WTC11 (cell line): ENCODE measurements around the gene CIART. TPM values are rescaled to one million over a fixed set of nuclear protein-coding genes. Genes with fewer than 3 reads are reported as not detected.

ENCODE experiments used
- ATAC-seq: fragments of 200-7000 bp; cut with Tn5 transposase; 2 replicates; pipeline ENCODE4 v1.10.0; 2021; ENCODE audit warnings: mild to moderate bottlenecking, moderate library complexity
- CTCF ChIA-PET: fragments of 300-600 bp; sonication (Branson Sonifier 250); formaldehyde crosslinking; loops from one replicate; lab custom pipeline; 2021; ENCODE audit warnings: antibody characterized with exemption; lab: Charles Lee
- POLR2A ChIA-PET: fragments of 350-600 bp; sonication (Branson Sonifier 250); formaldehyde crosslinking; loops from one replicate; lab custom pipeline; 2021; ENCODE audit warnings: antibody characterized with exemption; lab: Charles Lee
- DNase-seq: peaks from one replicate; pipeline ENCODE4 v3.0.0; 2021; ENCODE audit warnings: low spot score
- H3K27ac Mint-ChIP-seq: 2 replicates; pipeline ENCODE4 v1.8.0; 2021; ENCODE audit warnings: mixed read lengths
- H3K27me3 Mint-ChIP-seq: 2 replicates; pipeline ENCODE4 v1.8.0; 2021; ENCODE audit warnings: low read depth, mild to moderate bottlenecking, moderate library complexity, mixed read lengths
- H3K36me3 Mint-ChIP-seq: 2 replicates; pipeline ENCODE4 v1.8.0; 2021; ENCODE audit warnings: mixed read lengths
- H3K4me1 Mint-ChIP-seq: 2 replicates; pipeline ENCODE4 v1.8.0; 2022; ENCODE audit warnings: mixed read lengths
- H3K4me3 Mint-ChIP-seq: 2 replicates; pipeline ENCODE4 v1.8.0; 2021; ENCODE audit warnings: mild to moderate bottlenecking, moderate library complexity, mixed read lengths
- H3K9me3 Mint-ChIP-seq: 2 replicates; pipeline ENCODE4 v1.8.0; 2021; ENCODE audit warnings: mixed read lengths
- ATF2 ChIP-seq: sonication (generic); formaldehyde crosslinking; IDR thresholded peaks from 2 replicates; pipeline ENCODE4 v1.8.1; 2022; ENCODE audit warnings: low read depth, missing genetic modification reagents, borderline replicate concordance
- CREB1 ChIP-seq: sonication (generic); formaldehyde crosslinking; IDR thresholded peaks from 2 replicates; pipeline ENCODE4 v1.8.0; 2023; ENCODE audit warnings: mild to moderate bottlenecking, missing genetic modification reagents
- FOXP4 ChIP-seq: sonication (generic); formaldehyde crosslinking; IDR thresholded peaks from 2 replicates; pipeline ENCODE4 v1.8.0; 2022; ENCODE audit warnings: mild to moderate bottlenecking, missing genetic modification reagents
- GRHL2 ChIP-seq: fragments of 250-450 bp; sonication (Bioruptor Pico); IDR thresholded peaks from 2 replicates; pipeline ENCODE4 v1.8.0; 2022; ENCODE audit warnings: mild to moderate bottlenecking, moderate library complexity; ENCODE audit not compliant: insufficient replicate concordance, severe bottlenecking
- IRF1 ChIP-seq: sonication (generic); formaldehyde crosslinking; IDR thresholded peaks from 2 replicates; pipeline ENCODE4 v1.8.0; 2023; ENCODE audit warnings: missing genetic modification reagents
- IRF2 ChIP-seq: sonication (generic); formaldehyde crosslinking; IDR thresholded peaks from 2 replicates; pipeline ENCODE4 v1.8.0; 2022; ENCODE audit warnings: low read depth, missing genetic modification reagents, borderline replicate concordance
- MAX ChIP-seq: sonication (generic); formaldehyde crosslinking; IDR thresholded peaks from 2 replicates; pipeline ENCODE4 v1.8.0; 2022; ENCODE audit warnings: mild to moderate bottlenecking, missing genetic modification reagents
- MXD4 ChIP-seq: fragments of 250-450 bp; sonication (Bioruptor Pico); IDR thresholded peaks from 2 replicates; pipeline ENCODE4 v1.8.0; 2021; ENCODE audit warnings: mild to moderate bottlenecking, moderate library complexity, borderline replicate concordance
- MYBL2 ChIP-seq: sonication (generic); formaldehyde crosslinking; IDR thresholded peaks from 2 replicates; pipeline ENCODE4 v1.8.1; 2023; ENCODE audit warnings: mild to moderate bottlenecking, moderate library complexity, missing genetic modification reagents
- NR2C2 ChIP-seq: sonication (generic); formaldehyde crosslinking; IDR thresholded peaks from 2 replicates; pipeline ENCODE4 v1.8.0; 2022; ENCODE audit warnings: mild to moderate bottlenecking, missing genetic modification reagents
- PRDM15 ChIP-seq: sonication (generic); formaldehyde crosslinking; IDR thresholded peaks from 2 replicates; pipeline ENCODE4 v1.8.0; 2022; ENCODE audit warnings: missing genetic modification reagents
- RELA ChIP-seq: sonication (generic); formaldehyde crosslinking; IDR thresholded peaks from 2 replicates; pipeline ENCODE4 v1.8.1; 2022; ENCODE audit warnings: missing genetic modification reagents, mild to moderate bottlenecking, borderline replicate concordance
- SMAD4 ChIP-seq: sonication (generic); formaldehyde crosslinking; IDR thresholded peaks from 2 replicates; pipeline ENCODE4 v1.8.0; 2022; ENCODE audit warnings: mild to moderate bottlenecking, missing genetic modification reagents
- SP1 ChIP-seq: sonication (generic); formaldehyde crosslinking; conservative IDR thresholded peaks from 2 replicates; pipeline ENCODE4 v1.8.1; 2022; ENCODE audit warnings: missing genetic modification reagents
- TEAD1 ChIP-seq: sonication (generic); formaldehyde crosslinking; IDR thresholded peaks from 2 replicates; pipeline ENCODE4 v1.8.0; 2022; ENCODE audit warnings: mild to moderate bottlenecking, missing genetic modification reagents
- USF1 ChIP-seq: sonication (generic); formaldehyde crosslinking; IDR thresholded peaks from 2 replicates; pipeline ENCODE4 v1.8.0; 2022; ENCODE audit warnings: mild to moderate bottlenecking, missing genetic modification reagents
- USF2 ChIP-seq: sonication (generic); formaldehyde crosslinking; IDR thresholded peaks from 2 replicates; pipeline ENCODE4 v1.8.1; 2023; ENCODE audit warnings: mild to moderate bottlenecking, missing genetic modification reagents, moderate library complexity
- ZNF121 ChIP-seq: sonication (generic); formaldehyde crosslinking; IDR thresholded peaks from 2 replicates; pipeline ENCODE4 v1.8.0; 2023; ENCODE audit warnings: missing genetic modification reagents
- ZNF219 ChIP-seq: sonication (generic); formaldehyde crosslinking; IDR thresholded peaks from 2 replicates; pipeline ENCODE4 v1.8.0; 2023; ENCODE audit warnings: missing genetic modification reagents, mild to moderate bottlenecking, borderline replicate concordance
- ZNF416 ChIP-seq: fragments of 250-450 bp; sonication (Bioruptor Pico); IDR thresholded peaks from 2 replicates; pipeline ENCODE4 v1.9.0; 2021; ENCODE audit warnings: mild to moderate bottlenecking, inconsistent platforms
- ZNF423 ChIP-seq: fragments of 250-450 bp; sonication (Bioruptor Pico); IDR thresholded peaks from 2 replicates; pipeline ENCODE4 v2.1.2; 2022; ENCODE audit warnings: mild to moderate bottlenecking, moderate library complexity
- ZNF425 ChIP-seq: fragments of 250-450 bp; sonication (Bioruptor Pico); conservative IDR thresholded peaks from 2 replicates; pipeline ENCODE4 v1.9.0; 2021; ENCODE audit warnings: mild to moderate bottlenecking
- ZSCAN18 ChIP-seq: fragments of 250-450 bp; sonication (Bioruptor Pico); IDR thresholded peaks from 2 replicates; pipeline ENCODE4 v2.1.2; 2022; ENCODE audit warnings: mild to moderate bottlenecking, moderate library complexity
- total RNA-seq: library from RNA; stranded (reverse); gene quantifications from 3 replicates; pipeline ENCODE4 v1.2.3, GENCODE V29; 2021

The CIART gene
- total RNA-seq, 1 experiment from 2014 or later: 7.8 TPM

- H3K27me3 Mint-ChIP-seq: no peaks in the 10 kb centered on the region
- DNase-seq: peak; percentile 53
- no peaks in the 10 kb centered on the region for H3K9me3 Mint-ChIP-seq
- H3K4me1 Mint-ChIP-seq: peaks cover 44% of the 10 kb centered on the region
- peak overlapping the region; percentile 83 for H3K4me3 Mint-ChIP-seq
- peaks cover 6% of the 10 kb centered on the region for H3K36me3 Mint-ChIP-seq
- ChIA-PET CTCF (interaction anchor here (0.5 to 6.9 kb wide), 18 partner anchors 11 to 750 kb away, joined by 3 to 123 read pairs (median 4); partner anchors contain the start of genes APH1A, C1orf54, CIART and MINDY1), POLR2A (interaction anchor here (1.1 to 3.3 kb wide), 8 partner anchors 12 to 107 kb away, joined by 4 to 43 read pairs (median 7); partner anchors contain the start of genes APH1A, C1orf54, CIART and RPRD2)
- no peak for ATAC-seq
- H3K27ac Mint-ChIP-seq: peak overlapping the region; percentile 95
- peak; percentile 76 for TF ChIP-seq USF2
- no peak for TF ChIP-seq RELA (CRISPR knock-in tag)
- TF ChIP-seq IRF2 (CRISPR knock-in tag): no peak
- TF ChIP-seq MXD4 (CRISPR knock-in tag): no peak
- TF ChIP-seq PRDM15 (CRISPR knock-in tag): 0 out of 2 replicates have a peak, but pooled peaks have one; percentile 11
- no peak for TF ChIP-seq ZNF416 (CRISPR knock-in tag)
- TF ChIP-seq SP1 (CRISPR knock-in tag): 0 out of 2 replicates have a peak, but pooled peaks have one; percentile 28
- no peak for TF ChIP-seq CREB1 (CRISPR knock-in tag)
- no peak for TF ChIP-seq NR2C2 (CRISPR knock-in tag)
- peak; percentile 65 for TF ChIP-seq ZNF423
- no peak for TF ChIP-seq ZNF121 (CRISPR knock-in tag)
- peak; percentile 49; the same call in 1 of the 2 replicates for TF ChIP-seq MAX (CRISPR knock-in tag)
- TF ChIP-seq SMAD4: no peak
- no peak for TF ChIP-seq ATF2 (CRISPR knock-in tag)
- TF ChIP-seq MYBL2 (CRISPR knock-in tag): peak; percentile 21; the same call in 1 of the 2 replicates
- TF ChIP-seq TEAD1 (CRISPR knock-in tag): no peak
- TF ChIP-seq GRHL2 (CRISPR knock-in tag): no peak
- TF ChIP-seq ZNF425: no peak
- no peak for TF ChIP-seq ZSCAN18 (CRISPR knock-in tag)
- no peak for TF ChIP-seq FOXP4
- TF ChIP-seq IRF1 (CRISPR knock-in tag): no peak
- no peak for TF ChIP-seq ZNF219 (CRISPR knock-in tag)
- peak; percentile 75 for TF ChIP-seq USF1
Observed at GRCh38 chr1:150256554-150257341, 25.6 kb upstream of the CIART start.
